PC-3 (cell line): ENCODE data around the gene NTM. TPM values are rescaled to one million over a fixed set of nuclear protein-coding genes. Genes with fewer than 3 reads are reported as not detected.

Source experiments
- ATAC-seq: fragments of 200-7000 bp; cut with Tn5 transposase; 2 replicates; pipeline ENCODE4 v1.9.1; 2020; ENCODE audit warnings: mild to moderate bottlenecking, moderate library complexity
- BruUV-seq: library from RNA; stranded (reverse); fragments of 400-500 nt; replicated peaks from 2 replicates; lab custom pipeline; 2021; lab: Mats Ljungman, UMichigan
- CTCF ChIA-PET: fragments of 300-600 bp; sonication (Branson Sonifier 250); formaldehyde crosslinking; loops from one replicate; lab custom pipeline; 2022; ENCODE audit warnings: antibody characterized with exemption; lab: Charles Lee
- POLR2A ChIA-PET: fragments of 300-600 bp; sonication (Branson Sonifier 250); formaldehyde crosslinking; loops from one replicate; lab custom pipeline; 2022; ENCODE audit warnings: antibody characterized with exemption; ENCODE audit not compliant: unreplicated experiment; lab: Charles Lee
- DNase-seq: peaks from one replicate; pipeline ENCODE4 v3.0.0-alpha.2; 2015
- H2AFZ ChIP-seq: fragments of 300-600 bp; sonication (generic); 2 replicates; pipeline ENCODE4 v1.6.0; 2016; ENCODE audit warnings: antibody characterized with exemption, low read length
- H3F3A ChIP-seq: fragments of 300-600 bp; sonication (generic); one replicate; pipeline ENCODE4 v1.6.0; 2017; ENCODE audit warnings: antibody characterized with exemption, low read length, control low read depth, mild to moderate bottlenecking; ENCODE audit not compliant: unreplicated experiment
- H3K27ac ChIP-seq: fragments of 300-600 bp; sonication (generic); 2 replicates; pipeline ENCODE4 v1.5.1; 2016; ENCODE audit warnings: mild to moderate bottlenecking, low read length
- H3K27me3 ChIP-seq: fragments of 300-600 bp; sonication (generic); 2 replicates; pipeline ENCODE4 v1.6.1; 2016; ENCODE audit warnings: low read length, mixed read lengths
- H3K36me3 ChIP-seq: fragments of 300-600 bp; sonication (generic); 2 replicates; pipeline ENCODE4 v1.6.1; 2016; ENCODE audit warnings: low read depth, mixed run types, low read length, mixed read lengths
- H3K4me1 ChIP-seq: fragments of 300-600 bp; sonication (generic); 2 replicates; pipeline ENCODE4 v1.5.1; 2016; ENCODE audit warnings: low read length; ENCODE audit not compliant: insufficient read depth
- H3K4me2 ChIP-seq: fragments of 300-600 bp; sonication (generic); 2 replicates; pipeline ENCODE4 v1.6.0; 2016; ENCODE audit warnings: low read length
- H3K4me3 ChIP-seq: fragments of 300-600 bp; sonication (generic); 2 replicates; pipeline ENCODE4 v1.5.1; 2016; ENCODE audit warnings: mild to moderate bottlenecking, low read length, mixed read lengths
- H3K79me2 ChIP-seq: fragments of 300-600 bp; sonication (generic); 2 replicates; pipeline ENCODE4 v1.6.1; 2017; ENCODE audit warnings: low read length, mixed read lengths
- H3K9ac ChIP-seq: fragments of 300-600 bp; sonication (generic); 2 replicates; pipeline ENCODE4 v1.6.0; 2016; ENCODE audit warnings: mild to moderate bottlenecking, low read length
- H3K9me2 ChIP-seq: fragments of 300-600 bp; sonication (generic); replicated peaks from 2 replicates; pipeline ENCODE4 v1.6.1; 2016; ENCODE audit warnings: mixed run types, low read length, mixed read lengths
- H3K9me3 ChIP-seq: fragments of 300-600 bp; sonication (generic); 2 replicates; pipeline ENCODE4 v1.6.1; 2016; ENCODE audit warnings: low read length, mixed read lengths
- H4K20me1 ChIP-seq: fragments of 300-600 bp; sonication (generic); 2 replicates; pipeline ENCODE4 v1.6.1; 2016; ENCODE audit warnings: low read length, mixed read lengths
- EZH2 ChIP-seq: fragments of 300-600 bp; sonication (generic); IDR thresholded peaks from one replicate; pipeline ENCODE4 v1.6.1; 2017; ENCODE audit warnings: antibody characterized with exemption, mild to moderate bottlenecking, low read length; ENCODE audit not compliant: unreplicated experiment
- EZH2phosphoT487 ChIP-seq: fragments of 300-600 bp; sonication (generic); IDR thresholded peaks from 2 replicates; pipeline ENCODE4 v1.6.1; 2018; ENCODE audit warnings: mild to moderate bottlenecking, antibody characterized with exemption, low read length, borderline replicate concordance
- intact Hi-C: fragments of 100-400 bp; cut with micrococcal nuclease; formaldehyde crosslinking; loops from 2 replicates; pipeline ENCODE4 v1.9.0; 2023
- total RNA-seq: library from RNA; depleted of rRNA; stranded (reverse); fragments of >200 nt; gene quantifications from 2 replicates; pipeline ENCODE4 v1.2.3, GENCODE V29; 2014
- TF ChIP-seq, protein P1 (sequence below): fragments of 300-600 bp; sonication (generic); conservative IDR thresholded peaks from 2 replicates; pipeline ENCODE4 v1.5.1; 2017; ENCODE audit warnings: antibody characterized with exemption, low read depth, mild to moderate bottlenecking, low read length

NTM gene
- total RNA-seq, 1 experiment from 2014 or later, result not detected

DNA sequence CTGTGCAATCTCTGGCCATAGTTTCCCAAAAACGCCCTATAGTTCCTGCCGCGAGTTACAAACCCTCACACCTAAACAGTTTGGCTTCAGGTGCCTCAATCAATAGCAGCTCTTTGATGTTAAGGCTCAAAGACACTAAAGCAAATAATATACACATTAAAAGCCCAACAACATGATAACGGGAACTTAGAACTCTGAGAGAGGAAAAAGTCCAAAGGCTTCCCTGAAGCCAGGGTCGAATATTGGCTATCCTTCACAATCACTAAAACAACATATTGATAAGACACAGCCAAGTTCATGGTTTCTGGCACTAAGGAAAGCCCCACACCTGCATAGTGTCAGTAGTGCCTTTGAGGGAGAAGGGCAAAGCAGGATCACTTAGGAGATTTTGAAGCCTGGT is 54.9 kb downstream of the NTM start:
- H3K4me1 ChIP-seq, result no peaks in the 10 kb centered on the region
- no peak for ATAC-seq
- POLR2A ChIA-PET, result no interaction called here

DNA sequence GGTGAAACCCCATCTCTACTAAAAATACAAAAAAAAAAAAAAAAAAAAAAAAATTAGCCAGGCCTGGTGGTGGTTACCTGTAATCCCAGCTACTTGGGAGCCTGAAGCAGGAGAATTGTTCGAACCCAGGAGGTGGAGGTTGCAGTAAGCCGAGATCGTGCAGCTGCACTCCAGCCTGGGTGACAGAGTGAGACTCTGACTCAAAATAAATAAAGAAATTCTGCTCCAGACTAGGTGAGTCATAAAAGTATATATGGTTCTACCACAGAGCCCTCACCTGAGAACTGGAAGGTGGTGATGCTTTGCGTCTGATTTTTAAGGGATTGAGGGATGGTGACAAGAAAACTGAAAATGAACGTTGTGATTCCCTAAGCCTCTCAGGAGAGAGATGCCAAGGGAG is 58.4 kb downstream of the NTM start:
- Histone ChIP-seq H3K36me3 (no peaks in the 10 kb centered on the region), H4K20me1 (no peaks in the 10 kb centered on the region), H3K9me3 (no peaks in the 10 kb centered on the region), H3F3A (no peaks in the 10 kb centered on the region), H3K4me2 (no peak overlapping the region), H3K4me1 (no peaks in the 10 kb centered on the region), H3K27ac (no peak overlapping the region), H3K27me3 (peaks cover 7% of the 10 kb centered on the region; the same call in 1 of the 2 replicates), H3K79me2 (no peaks in the 10 kb centered on the region), H3K9me2 (no peaks in the 10 kb centered on the region), H3K4me3 (no peak overlapping the region), H3K9ac (no peak overlapping the region), H2AFZ (no peak overlapping the region)
- ATAC-seq (peak; percentile 53; the same call in 1 of the 2 replicates), DNase-seq (peak; percentile 61)
- POLR2A ChIA-PET, result no interaction called here
- intact Hi-C loops, result no loop called here
- TF ChIP-seq EZH2, result no peak
- TF ChIP-seq, protein P1, sequence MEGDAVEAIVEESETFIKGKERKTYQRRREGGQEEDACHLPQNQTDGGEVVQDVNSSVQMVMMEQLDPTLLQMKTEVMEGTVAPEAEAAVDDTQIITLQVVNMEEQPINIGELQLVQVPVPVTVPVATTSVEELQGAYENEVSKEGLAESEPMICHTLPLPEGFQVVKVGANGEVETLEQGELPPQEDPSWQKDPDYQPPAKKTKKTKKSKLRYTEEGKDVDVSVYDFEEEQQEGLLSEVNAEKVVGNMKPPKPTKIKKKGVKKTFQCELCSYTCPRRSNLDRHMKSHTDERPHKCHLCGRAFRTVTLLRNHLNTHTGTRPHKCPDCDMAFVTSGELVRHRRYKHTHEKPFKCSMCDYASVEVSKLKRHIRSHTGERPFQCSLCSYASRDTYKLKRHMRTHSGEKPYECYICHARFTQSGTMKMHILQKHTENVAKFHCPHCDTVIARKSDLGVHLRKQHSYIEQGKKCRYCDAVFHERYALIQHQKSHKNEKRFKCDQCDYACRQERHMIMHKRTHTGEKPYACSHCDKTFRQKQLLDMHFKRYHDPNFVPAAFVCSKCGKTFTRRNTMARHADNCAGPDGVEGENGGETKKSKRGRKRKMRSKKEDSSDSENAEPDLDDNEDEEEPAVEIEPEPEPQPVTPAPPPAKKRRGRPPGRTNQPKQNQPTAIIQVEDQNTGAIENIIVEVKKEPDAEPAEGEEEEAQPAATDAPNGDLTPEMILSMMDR, result no peak
- no peak for TF ChIP-seq EZH2phosphoT487
- BruUV-seq, result no TSS peak
- CTCF ChIA-PET, result no interaction called here

More for the DNA sequence above, 54.9 kb downstream of the NTM start:
- no peaks in the 10 kb centered on the region for H3K9me2 ChIP-seq
- no peaks in the 10 kb centered on the region for H3K36me3 ChIP-seq
- no peaks in the 10 kb centered on the region for H3K9me3 ChIP-seq
- H3F3A ChIP-seq, result no peaks in the 10 kb centered on the region
- H2AFZ ChIP-seq, result no peak overlapping the region
- no peaks in the 10 kb centered on the region for H4K20me1 ChIP-seq
- no peaks in the 10 kb centered on the region for H3K79me2 ChIP-seq
- no peak overlapping the region for H3K4me3 ChIP-seq
- CTCF ChIA-PET, result no interaction called here
- H3K4me2 ChIP-seq, result no peak overlapping the region
- no TSS peak for BruUV-seq
- H3K27ac ChIP-seq, result no peak overlapping the region
- TF ChIP-seq, protein P1, result no peak
- TF ChIP-seq EZH2phosphoT487, result no peak
- TF ChIP-seq EZH2, result no peak
- peaks cover 21% of the 10 kb centered on the region for H3K27me3 ChIP-seq
- DNase-seq, result no peak
- intact Hi-C loops, result no loop called here
- H3K9ac ChIP-seq, result no peak overlapping the region

DNA sequence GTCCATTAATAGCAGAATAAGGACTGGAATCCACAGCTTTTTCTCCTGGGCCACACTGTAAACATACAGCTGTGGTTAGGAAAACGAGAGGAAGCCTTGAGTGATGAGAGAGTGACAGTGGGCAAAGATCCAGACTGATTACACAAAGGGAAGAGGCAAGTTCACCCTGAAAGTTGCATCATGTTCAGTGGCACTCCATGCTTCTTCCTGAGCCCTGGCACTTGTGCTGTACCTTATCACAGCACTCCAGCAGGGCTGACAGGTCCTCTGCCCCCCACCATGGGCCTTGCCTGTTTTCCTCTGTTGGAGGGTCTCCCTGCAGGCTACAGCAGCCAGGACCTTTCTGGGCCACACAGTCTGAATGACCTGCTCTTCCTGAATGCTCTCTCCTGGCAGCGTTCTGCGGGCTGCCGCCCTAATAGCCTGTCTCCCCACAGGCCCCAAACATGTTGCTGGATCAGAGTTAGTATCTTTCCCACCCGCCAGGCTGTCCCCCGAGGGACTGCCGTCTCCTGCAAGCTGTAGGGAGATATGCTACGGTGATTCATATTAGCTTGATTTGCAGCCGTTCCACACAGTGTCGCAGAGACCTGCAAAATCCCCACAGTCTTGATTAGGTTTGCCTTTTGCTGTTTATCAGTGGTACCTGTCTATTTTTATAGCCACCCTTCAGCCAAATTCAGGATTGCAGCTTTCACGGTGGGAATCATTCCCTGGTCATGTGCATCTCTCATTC is 60.2 kb downstream of the NTM start:
- Histone ChIP-seq H3K79me2 (no peaks in the 10 kb centered on the region), H3K9me3 (no peaks in the 10 kb centered on the region), H3K4me2 (no peak overlapping the region), H2AFZ (no peak overlapping the region), H3K9me2 (no peaks in the 10 kb centered on the region), H3K4me3 (no peak overlapping the region), H4K20me1 (no peaks in the 10 kb centered on the region), H3F3A (no peaks in the 10 kb centered on the region), H3K27ac (no peak overlapping the region), H3K27me3 (peaks cover 7% of the 10 kb centered on the region; the same call in 1 of the 2 replicates), H3K9ac (no peak overlapping the region), H3K4me1 (no peaks in the 10 kb centered on the region), H3K36me3 (no peaks in the 10 kb centered on the region)
- CTCF ChIA-PET, result no interaction called here
- no peak for ATAC-seq
- no TSS peak for BruUV-seq
- intact Hi-C loops, result no loop called here
- TF ChIP-seq, protein P1, result no peak
- no peak for TF ChIP-seq EZH2phosphoT487
- TF ChIP-seq EZH2, result no peak
- POLR2A ChIA-PET, result no interaction called here
- DNase-seq, result peak; percentile 12
